Renal cortical epithelial cell (primary cell): ENCODE results near the gene BICDL2. TPM values are rescaled to one million over a fixed set of nuclear protein-coding genes. Genes with fewer than 3 reads are reported as not detected.

Experiments used
- DNase-seq: peaks from one replicate; pipeline ENCODE4 v3.0.0-alpha.2; 2011; ENCODE audit warnings: low read depth
- total RNA-seq: library from RNA; depleted of rRNA; stranded (reverse); fragments of >200 nt; gene quantifications from 2 replicates; pipeline ENCODE4 v1.2.3, GENCODE V29; 2014

The BICDL2 gene
- total RNA-seq, 1 donor from 2014 or later, result 0.30 TPM

DNA sequence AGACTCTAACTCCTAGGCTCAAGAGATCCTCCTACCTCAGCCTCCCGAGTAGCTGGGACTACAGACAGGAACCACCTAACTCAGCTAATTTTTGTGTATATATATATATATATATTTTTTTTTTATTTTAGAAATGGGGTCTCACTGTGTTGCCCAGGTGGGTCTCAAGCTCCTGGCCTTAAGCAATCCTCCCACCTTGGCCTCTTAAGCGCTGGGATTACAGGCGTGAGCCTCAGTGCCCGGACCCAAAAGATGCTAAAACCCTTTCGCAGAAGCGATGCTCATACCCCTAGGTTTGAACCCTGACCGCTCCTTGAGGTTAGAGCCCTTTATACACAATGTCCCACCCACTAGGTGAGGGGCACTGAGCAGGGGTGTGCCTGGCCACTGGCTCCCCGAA is 26.2 kb downstream of the BICDL2 start:
- DNase-seq, result no peak

GRCh38 chr16:3009568-3010390 is 27.0 kb downstream of the BICDL2 start:
- DNase-seq, result peak; percentile 23

GRCh38 chr16:3008690-3009037 is 28.1 kb downstream of the BICDL2 start:
- DNase-seq, result no peak

- DNase-seq, result no peak
These were observed 28.6 kb downstream of the BICDL2 start for GRCh38 chr16:3007957-3008689.

DNA sequence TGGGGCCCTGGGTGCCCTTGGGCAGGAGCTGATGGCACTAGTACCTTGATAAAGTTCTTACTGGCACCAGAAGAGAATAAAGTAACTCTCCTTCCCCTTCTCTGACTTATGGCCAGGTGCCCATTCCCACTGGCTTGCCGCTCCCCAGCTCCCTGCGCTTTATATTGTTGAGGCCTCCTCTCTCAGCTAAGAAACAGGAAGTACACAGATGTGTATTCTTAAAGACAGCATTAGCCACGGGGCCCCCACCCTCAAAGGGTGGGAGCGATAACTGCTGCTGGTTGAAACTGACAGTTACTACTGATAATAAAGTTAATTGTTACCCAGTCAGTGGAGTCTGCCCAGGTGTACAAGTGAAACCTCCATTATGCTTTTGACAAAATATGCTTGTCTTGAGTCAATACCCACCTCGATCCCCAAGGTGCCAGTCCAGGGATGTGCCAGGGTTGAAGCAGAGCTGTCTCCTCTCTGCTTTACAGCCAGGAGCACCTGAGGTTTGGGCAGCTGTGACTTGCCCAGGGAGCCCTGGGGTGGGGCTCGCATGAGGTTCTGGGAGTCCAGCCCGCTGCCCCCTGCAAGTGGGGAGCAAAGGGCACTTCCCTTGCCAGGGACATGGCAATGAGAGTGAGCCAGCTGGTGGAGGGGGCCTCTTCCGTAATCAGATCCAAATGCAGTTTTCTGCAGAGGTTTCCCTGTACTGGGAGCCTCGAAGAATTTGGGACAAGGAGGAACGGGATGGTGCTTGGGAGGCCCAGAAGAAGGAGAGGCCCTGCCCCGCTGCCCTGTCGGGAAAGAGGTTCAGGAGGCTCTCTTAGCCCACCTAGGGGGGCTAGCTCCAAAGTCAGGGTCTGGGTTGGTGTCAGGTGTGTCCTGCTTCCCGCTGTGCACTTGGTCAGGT is 29.4 kb downstream of the BICDL2 start:
- DNase-seq, result no peak

DNA sequence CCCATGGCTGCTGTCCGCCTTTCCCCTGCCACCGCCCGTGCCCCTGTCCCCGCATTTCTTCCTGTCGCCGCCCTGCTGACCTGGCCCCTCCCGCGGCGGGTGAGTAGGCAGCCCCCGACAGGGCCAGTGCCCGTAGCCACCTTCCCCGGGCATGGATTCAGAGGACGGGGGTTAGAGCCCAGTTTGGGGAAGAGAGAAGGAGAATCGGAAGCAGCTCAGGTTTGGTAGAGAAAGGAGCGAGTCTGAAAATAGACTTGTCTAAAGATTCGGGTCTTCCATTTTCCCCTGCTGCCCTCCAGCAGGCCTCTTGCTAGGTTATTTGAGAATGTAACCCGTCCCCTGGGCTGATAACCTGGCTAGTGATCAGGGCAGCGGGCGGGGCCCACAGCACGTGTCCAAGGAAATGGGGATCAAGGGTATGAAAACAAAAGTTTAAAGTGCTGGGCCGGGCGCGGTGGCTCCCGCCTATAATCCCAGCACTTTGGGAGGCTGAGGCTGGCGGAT is 31.9 kb downstream of the BICDL2 start:
- DNase-seq, result no peak

- no peak for DNase-seq
These were observed 32.4 kb downstream of the BICDL2 start for GRCh38 chr16:3004319-3004718.

- DNase-seq, result peak; percentile 96
These were observed 33.0 kb downstream of the BICDL2 start for GRCh38 chr16:3003582-3004270.

DNA sequence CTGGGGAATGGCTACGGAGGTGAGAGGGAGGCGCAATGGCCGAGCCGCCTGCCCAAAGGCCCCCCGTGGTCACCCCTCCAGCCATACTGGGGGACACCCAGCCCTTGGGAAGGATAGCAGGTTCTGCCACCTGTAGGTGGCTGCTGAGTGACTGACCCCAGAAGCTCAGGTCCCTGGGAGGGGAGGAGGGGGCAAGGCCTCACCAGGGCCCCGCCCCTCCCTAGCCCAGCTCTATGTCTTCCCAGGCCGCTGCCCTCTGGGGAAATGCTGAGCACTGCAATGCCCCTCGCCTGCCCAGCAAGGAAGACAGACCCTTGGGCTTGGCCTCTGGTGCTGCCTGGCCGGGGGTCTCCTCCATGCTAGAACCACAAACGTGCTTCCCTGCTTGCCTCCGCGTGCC is 35.4 kb downstream of the BICDL2 start:
- no peak for DNase-seq

GRCh38 chr16:3000540-3000939 is 36.2 kb downstream of the BICDL2 start:
- DNase-seq, result no peak

DNA sequence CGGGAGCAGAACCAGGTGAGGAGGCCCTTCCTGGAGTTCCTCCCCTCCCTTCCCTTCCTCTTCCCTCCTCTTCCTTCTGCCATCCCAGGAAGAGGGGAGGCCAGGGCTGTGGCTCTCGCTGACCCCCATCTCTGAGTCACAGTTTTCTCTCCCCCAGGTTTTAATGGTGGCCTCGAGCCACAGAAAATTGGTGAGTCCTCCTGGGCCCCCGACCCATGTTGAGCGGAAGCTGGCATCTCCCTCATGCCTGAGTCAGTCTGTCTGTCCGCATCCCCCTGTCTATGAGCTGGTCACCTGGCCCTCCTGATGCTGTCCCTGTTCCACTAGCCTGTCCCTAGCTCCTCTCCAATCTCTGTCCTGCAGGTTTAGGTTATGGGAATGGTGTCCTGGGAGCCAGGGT is 36.8 kb downstream of the BICDL2 start:
- DNase-seq, result no peak

DNA sequence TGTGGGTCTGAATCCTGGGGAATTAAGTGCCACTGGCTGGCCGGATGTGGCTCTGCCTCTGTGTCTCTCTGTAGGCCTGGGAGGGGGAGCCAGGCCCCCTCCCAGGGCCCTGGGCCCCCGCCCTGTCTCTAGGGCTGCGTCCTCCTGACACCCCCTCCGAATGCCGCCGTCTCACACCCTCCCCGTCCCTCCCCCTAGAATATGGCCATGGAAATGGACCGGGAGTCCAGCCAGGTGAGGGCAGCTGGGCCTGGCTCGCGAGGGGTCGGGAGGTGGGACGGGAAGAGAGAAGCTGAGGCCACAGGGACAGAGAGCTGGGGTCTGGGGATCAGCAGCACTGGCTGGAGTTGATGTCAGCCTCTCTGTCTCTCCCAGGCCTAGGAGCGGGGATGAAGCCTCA is 40.4 kb downstream of the BICDL2 start:
- DNase-seq, result no peak

DNA sequence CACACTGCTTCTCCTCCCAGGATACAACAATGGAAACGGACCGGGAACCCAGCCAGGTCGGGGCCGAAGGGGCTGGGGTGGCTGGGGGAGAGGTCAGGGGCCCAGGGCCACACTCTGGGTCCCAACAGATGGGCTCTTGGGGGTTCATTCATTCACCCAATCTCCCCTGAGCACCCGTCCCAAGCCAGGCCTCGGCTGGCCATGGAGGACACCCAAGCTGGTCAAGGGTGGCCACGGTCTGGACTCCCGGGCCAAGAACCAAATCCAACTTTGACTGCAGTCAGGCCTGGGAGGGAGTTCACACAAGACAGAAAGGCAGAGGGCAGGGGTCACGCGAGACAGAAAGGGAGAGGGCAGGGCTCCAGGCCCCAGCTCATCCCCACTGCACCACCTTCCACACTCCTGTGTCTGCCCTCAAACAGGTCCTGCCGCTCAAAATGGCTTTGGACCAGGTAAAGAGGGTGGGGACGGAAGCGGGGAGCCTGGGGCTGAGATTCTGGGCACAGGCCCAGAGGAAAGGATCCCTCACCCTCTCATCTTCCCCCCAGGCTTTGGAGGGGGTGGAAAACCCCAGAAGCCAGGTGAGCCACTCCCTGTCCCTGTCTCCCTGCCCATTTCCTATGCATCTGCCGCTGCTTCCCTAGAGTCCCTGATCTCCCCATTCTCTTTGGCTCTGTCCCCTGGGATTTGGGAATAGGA is 44.2 kb downstream of the BICDL2 start:
- no peak for DNase-seq

DNA sequence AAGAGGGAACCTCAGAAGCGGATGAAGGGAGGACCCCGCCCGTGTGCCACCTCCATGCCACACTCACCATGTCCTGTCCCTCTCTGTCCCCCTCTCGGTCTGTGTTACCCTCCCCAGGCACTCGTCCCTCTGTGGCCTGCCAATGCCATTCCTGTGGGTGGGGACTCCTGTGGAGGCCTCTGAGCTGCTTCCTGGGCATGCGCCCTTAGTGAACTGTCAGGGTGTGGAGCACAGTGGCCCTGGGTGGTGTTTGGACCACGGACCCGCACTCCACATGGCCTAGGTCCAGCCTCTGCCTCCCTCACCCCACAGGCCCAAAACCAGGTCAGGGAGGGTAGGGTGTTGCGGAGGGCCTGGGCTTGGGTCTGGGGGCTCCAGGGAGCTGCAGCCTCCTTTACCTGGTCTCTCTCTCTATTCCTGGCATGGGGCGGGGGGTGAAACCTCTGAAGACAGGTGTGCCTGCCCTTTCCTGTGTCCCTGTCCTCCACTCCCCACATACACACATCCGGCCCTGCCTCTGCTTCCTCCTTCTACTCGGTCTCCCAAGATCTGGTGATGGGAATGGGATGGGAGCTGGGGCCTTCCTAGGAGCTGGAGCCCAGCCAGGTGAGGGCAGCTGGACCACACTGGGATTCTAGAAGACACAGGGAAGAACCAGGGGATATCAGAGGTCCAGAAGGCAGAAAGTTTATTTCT is 45.0 kb downstream of the BICDL2 start:
- no peak for DNase-seq

- DNase-seq, result no peak
These were observed 45.9 kb downstream of the BICDL2 start for GRCh38 chr16:2990891-2991290.

GRCh38 chr16:2988590-2989099 is 48.1 kb downstream of the BICDL2 start:
- DNase-seq, result no peak

- DNase-seq, result no peak
These were observed 48.9 kb downstream of the BICDL2 start for GRCh38 chr16:2987833-2988232.

- no peak for DNase-seq
These were observed 49.5 kb downstream of the BICDL2 start for GRCh38 chr16:2987286-2987685.

GRCh38 chr16:2986623-2987188 is 50.0 kb downstream of the BICDL2 start:
- no peak for DNase-seq

GRCh38 chr16:2985893-2986355 is 50.8 kb downstream of the BICDL2 start:
- DNase-seq, result no peak
